Stimulated activated memory B cell treated with anti-CD40 and anti-IgM and Interleukin-4, amounts not matched to agents 10 μg/mL and 1 μg/mL and 100 μg/mL, for 72 hours (primary cell): Measurements from ENCODE around the gene ADARB2.

Experiments used
- ATAC-seq: fragments of 150-1000 bp; cut with Tn5 transposase; 2 replicates; pipeline ENCODE4 v1.10.0; 2021
- H3K27ac Mint-ChIP-seq: one replicate; pipeline ENCODE4 v1.8.0; 2022; ENCODE audit warnings: mild to moderate bottlenecking, mixed read lengths
- H3K27me3 Mint-ChIP-seq: one replicate; pipeline ENCODE4 v1.8.0; 2022; ENCODE audit warnings: mixed read lengths
- H3K36me3 Mint-ChIP-seq: one replicate; pipeline ENCODE4 v1.8.0; 2022; ENCODE audit warnings: mixed read lengths
- H3K4me1 Mint-ChIP-seq: one replicate; pipeline ENCODE4 v1.8.0; 2022; ENCODE audit warnings: mixed read lengths
- H3K4me3 Mint-ChIP-seq: one replicate; pipeline ENCODE4 v1.8.0; 2022; ENCODE audit warnings: mild to moderate bottlenecking, moderate library complexity, mixed read lengths
- H3K9me3 Mint-ChIP-seq: one replicate; pipeline ENCODE4 v1.8.0; 2022; ENCODE audit warnings: mixed read lengths

The ADARB2 gene

GRCh38 chr10:1536341-1536740, 201.0 kb downstream of the ADARB2 start:
- Mint-ChIP-seq H3K4me3 (no peak overlapping the region), H3K4me1 (peaks cover 15% of the 10 kb centered on the region), H3K27me3 (peaks cover 18% of the 10 kb centered on the region), H3K36me3 (no peaks in the 10 kb centered on the region), H3K9me3 (no peaks in the 10 kb centered on the region), H3K27ac (no peak overlapping the region)
- ATAC-seq, result no peak

GRCh38 chr10:1535301-1535965, 201.9 kb downstream of the ADARB2 start:
- Mint-ChIP-seq H3K27me3 (peaks cover 26% of the 10 kb centered on the region), H3K9me3 (no peaks in the 10 kb centered on the region), H3K4me3 (no peak overlapping the region), H3K36me3 (no peaks in the 10 kb centered on the region), H3K4me1 (peaks cover 15% of the 10 kb centered on the region), H3K27ac (no peak overlapping the region)
- no peak for ATAC-seq

DNA sequence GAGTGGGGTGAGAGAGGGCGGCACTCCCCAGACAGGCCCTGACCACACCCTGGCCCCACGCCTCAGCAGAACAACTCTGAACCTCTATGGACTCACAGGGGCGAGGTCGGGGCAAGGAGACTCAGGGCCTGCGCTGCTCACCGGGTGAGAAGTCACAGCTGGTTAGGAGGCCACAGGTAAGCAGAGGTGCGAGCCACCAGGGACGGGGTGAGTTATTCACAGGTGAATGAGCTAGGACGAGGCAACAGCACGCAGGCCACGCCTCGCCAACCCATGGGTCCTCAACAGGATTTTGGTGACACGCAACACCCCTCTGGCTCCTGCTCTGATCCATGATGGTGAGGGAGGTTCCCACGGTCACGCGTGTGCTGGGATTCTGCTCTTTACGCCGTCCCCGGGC, 202.5 kb downstream of the ADARB2 start:
- H3K27ac Mint-ChIP-seq, result no peak overlapping the region
- H3K9me3 Mint-ChIP-seq, result no peaks in the 10 kb centered on the region
- peaks cover 32% of the 10 kb centered on the region for H3K27me3 Mint-ChIP-seq
- no peak for ATAC-seq
- H3K4me1 Mint-ChIP-seq, result peaks cover 12% of the 10 kb centered on the region
- H3K4me3 Mint-ChIP-seq, result no peak overlapping the region
- no peaks in the 10 kb centered on the region for H3K36me3 Mint-ChIP-seq

DNA sequence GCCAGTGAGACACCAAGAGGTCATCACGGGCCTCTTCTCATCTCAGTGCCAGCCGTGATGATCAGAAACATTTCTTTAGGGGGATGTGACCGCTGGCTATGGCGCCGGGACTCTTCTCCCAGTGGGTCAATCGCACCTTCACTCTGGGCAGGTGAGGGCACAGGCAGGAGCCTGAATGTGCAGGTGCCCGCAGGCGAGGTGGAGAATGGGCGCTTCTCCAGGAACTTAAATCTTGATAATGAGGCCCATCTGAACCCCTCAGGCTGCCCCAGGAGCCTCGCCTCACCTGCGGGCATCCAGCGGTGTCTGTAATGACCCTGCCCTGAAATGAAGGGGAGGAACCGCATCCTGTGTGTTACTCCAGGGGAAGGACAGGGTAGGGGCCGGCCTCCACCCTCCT, 204.7 kb downstream of the ADARB2 start:
- ATAC-seq, result no peak
- peaks cover 7% of the 10 kb centered on the region for H3K4me1 Mint-ChIP-seq
- peaks cover 40% of the 10 kb centered on the region for H3K27me3 Mint-ChIP-seq
- H3K4me3 Mint-ChIP-seq, result no peak overlapping the region
- H3K9me3 Mint-ChIP-seq, result peaks cover 5% of the 10 kb centered on the region
- no peak overlapping the region for H3K27ac Mint-ChIP-seq
- H3K36me3 Mint-ChIP-seq, result no peaks in the 10 kb centered on the region

- ATAC-seq, result no peak
- H3K27me3 Mint-ChIP-seq, result peaks cover 40% of the 10 kb centered on the region
- peaks cover 5% of the 10 kb centered on the region for H3K9me3 Mint-ChIP-seq
- peaks cover 7% of the 10 kb centered on the region for H3K4me1 Mint-ChIP-seq
- H3K27ac Mint-ChIP-seq, result no peak overlapping the region
- no peak overlapping the region for H3K4me3 Mint-ChIP-seq
- H3K36me3 Mint-ChIP-seq, result no peaks in the 10 kb centered on the region
Measured at GRCh38 chr10:1531883-1532597, 205.3 kb downstream of the ADARB2 start.

GRCh38 chr10:1530871-1531517, 206.3 kb downstream of the ADARB2 start:
- no peak for ATAC-seq
- peaks cover 12% of the 10 kb centered on the region for H3K4me1 Mint-ChIP-seq
- no peak overlapping the region for H3K4me3 Mint-ChIP-seq
- no peak overlapping the region for H3K27ac Mint-ChIP-seq
- peaks cover 40% of the 10 kb centered on the region for H3K27me3 Mint-ChIP-seq
- peaks cover 5% of the 10 kb centered on the region for H3K9me3 Mint-ChIP-seq
- H3K36me3 Mint-ChIP-seq, result no peaks in the 10 kb centered on the region

DNA sequence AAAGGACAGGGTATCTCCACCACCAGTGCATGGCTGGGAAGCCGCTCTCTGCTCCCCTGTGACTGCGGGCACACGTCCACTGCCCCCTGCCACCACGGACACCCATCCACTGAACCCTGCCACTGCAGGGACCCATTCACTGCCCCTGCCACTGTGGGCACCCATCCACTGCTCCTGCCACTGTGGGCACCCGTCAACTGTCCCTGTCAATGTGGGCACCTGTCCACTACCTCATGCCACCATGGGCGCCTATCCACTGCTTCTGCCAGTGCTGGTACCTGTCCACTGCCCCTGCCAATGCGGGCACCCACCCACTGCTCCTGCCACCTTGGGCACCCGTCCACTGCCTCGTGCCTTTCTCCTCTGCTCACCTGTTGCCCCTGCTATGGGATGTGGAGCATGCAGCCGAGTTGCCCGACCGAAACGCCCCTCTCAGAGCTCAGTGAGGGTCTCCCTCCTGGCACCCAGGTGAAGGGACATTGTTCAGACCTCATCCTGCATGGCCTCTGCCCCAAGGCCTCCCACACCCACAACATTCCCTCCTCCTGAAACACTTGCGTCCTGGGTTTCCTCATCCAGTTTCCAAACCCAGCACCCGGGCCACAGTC, 207.4 kb downstream of the ADARB2 start:
- H3K36me3 Mint-ChIP-seq, result no peaks in the 10 kb centered on the region
- H3K27me3 Mint-ChIP-seq, result peaks cover 38% of the 10 kb centered on the region
- peaks cover 12% of the 10 kb centered on the region for H3K4me1 Mint-ChIP-seq
- no peak overlapping the region for H3K4me3 Mint-ChIP-seq
- H3K9me3 Mint-ChIP-seq, result peaks cover 5% of the 10 kb centered on the region
- no peak for ATAC-seq
- H3K27ac Mint-ChIP-seq, result no peak overlapping the region

DNA sequence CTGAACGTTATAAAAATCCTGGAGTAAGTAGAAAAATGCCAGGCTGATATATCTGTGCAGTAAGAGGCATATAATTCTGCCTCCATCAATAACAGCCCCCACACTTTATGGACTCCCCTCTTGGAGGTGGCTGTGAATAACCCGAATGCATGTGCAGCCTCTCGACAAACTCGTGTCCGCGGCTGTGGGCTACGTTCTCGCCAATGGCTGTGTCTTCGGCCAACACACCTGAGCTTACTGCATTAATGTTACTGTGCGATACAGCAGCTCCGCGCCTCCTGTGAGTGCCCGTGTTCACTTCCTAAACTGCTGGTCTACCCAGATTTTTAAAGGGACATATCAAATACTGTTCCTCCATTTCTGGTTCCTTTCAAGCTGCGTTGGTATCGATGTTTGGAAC, 209.4 kb downstream of the ADARB2 start:
- Mint-ChIP-seq H3K27ac (no peak overlapping the region), H3K36me3 (no peaks in the 10 kb centered on the region), H3K4me3 (no peak overlapping the region), H3K4me1 (peaks cover 19% of the 10 kb centered on the region), H3K9me3 (peaks cover 5% of the 10 kb centered on the region), H3K27me3 (peaks cover 30% of the 10 kb centered on the region)
- ATAC-seq, result no peak

GRCh38 chr10:1526436-1527055, 210.8 kb downstream of the ADARB2 start:
- Mint-ChIP-seq H3K9me3 (peaks cover 5% of the 10 kb centered on the region), H3K4me1 (peaks cover 12% of the 10 kb centered on the region)

DNA sequence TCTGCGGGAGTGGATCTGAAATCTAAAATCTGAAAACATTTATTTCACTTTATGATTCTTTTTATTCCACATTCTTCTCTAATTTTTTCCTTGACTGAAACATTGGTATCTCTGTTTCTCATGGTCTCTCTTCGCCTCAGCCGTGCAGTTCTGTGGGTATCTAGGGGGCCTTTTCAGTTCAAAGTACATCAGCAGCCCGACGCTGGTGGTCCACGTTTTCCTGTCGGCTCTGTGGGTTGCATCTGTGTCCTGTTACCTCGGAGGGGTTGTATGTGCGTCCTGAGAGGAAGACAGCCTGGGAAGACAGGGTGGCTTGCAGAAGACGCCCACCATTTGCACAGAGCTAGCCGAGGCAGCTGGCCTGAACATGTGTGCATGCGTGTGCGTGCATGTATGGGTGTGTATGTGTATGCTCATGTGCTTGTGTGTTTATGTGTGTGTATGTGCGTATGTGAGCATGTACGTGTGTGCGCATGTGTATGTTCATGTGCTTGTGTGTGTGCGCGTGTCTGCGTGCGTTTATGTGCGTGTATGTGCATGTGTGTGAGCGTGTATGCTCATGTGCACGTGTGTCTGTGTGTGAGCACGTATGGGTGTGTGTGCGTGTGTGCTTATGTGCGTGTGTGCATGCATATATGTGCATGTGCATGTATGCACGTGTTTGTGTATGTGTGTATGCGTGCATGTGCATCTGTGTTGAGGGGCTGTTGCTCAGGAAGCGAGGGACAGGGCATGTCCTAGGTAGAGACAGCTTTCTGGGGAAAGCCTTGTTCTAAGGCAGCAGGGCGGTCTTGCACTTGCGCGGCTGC, 211.8 kb downstream of the ADARB2 start:
- H3K27ac Mint-ChIP-seq, result no peak overlapping the region
- no peak for ATAC-seq
- peaks cover 5% of the 10 kb centered on the region for H3K9me3 Mint-ChIP-seq
- peaks cover 15% of the 10 kb centered on the region for H3K27me3 Mint-ChIP-seq
- H3K4me1 Mint-ChIP-seq, result peaks cover 12% of the 10 kb centered on the region
- H3K36me3 Mint-ChIP-seq, result no peaks in the 10 kb centered on the region
- H3K4me3 Mint-ChIP-seq, result no peak overlapping the region

More at GRCh38 chr10:1526436-1527055, 210.8 kb downstream of the ADARB2 start:
- ATAC-seq, result no peak
- peaks cover 22% of the 10 kb centered on the region for H3K27me3 Mint-ChIP-seq
- no peaks in the 10 kb centered on the region for H3K36me3 Mint-ChIP-seq
- no peak overlapping the region for H3K4me3 Mint-ChIP-seq
- H3K27ac Mint-ChIP-seq, result no peak overlapping the region

GRCh38 chr10:1524540-1524939, 212.8 kb downstream of the ADARB2 start:
- no peaks in the 10 kb centered on the region for H3K36me3 Mint-ChIP-seq
- H3K4me1 Mint-ChIP-seq, result peaks cover 12% of the 10 kb centered on the region
- H3K27ac Mint-ChIP-seq, result no peak overlapping the region
- peaks cover 5% of the 10 kb centered on the region for H3K9me3 Mint-ChIP-seq
- no peak for ATAC-seq
- H3K4me3 Mint-ChIP-seq, result no peak overlapping the region
- peaks cover 5% of the 10 kb centered on the region for H3K27me3 Mint-ChIP-seq

DNA sequence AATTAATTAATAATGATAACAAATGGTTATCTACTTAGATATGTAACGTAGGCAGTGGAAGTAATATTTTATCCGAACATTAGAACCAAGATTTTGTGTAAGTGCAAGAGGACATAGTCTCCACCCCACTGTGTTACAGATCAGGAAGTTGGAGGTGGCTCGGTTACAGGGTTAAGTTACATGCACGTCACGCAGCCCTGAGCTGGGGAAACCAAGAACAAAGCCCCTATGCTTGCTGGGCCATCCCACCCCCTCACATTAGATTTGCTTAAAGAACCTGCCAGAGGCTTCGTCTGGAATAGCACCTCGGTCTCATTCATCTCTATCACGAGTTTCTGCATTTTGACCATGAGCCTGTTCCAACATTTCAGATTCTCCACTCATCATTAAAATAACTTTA, 214.1 kb downstream of the ADARB2 start:
- Mint-ChIP-seq H3K36me3 (no peaks in the 10 kb centered on the region), H3K4me3 (no peak overlapping the region), H3K27ac (no peak overlapping the region), H3K27me3 (no peaks in the 10 kb centered on the region), H3K4me1 (peaks cover 12% of the 10 kb centered on the region), H3K9me3 (no peaks in the 10 kb centered on the region)
- no peak for ATAC-seq

- no peaks in the 10 kb centered on the region for H3K36me3 Mint-ChIP-seq
- H3K9me3 Mint-ChIP-seq, result no peaks in the 10 kb centered on the region
- peaks cover 17% of the 10 kb centered on the region for H3K4me1 Mint-ChIP-seq
- no peak for ATAC-seq
- H3K27me3 Mint-ChIP-seq, result no peaks in the 10 kb centered on the region
- no peak overlapping the region for H3K27ac Mint-ChIP-seq
- H3K4me3 Mint-ChIP-seq, result no peak overlapping the region
Measured at GRCh38 chr10:1522237-1522636, 215.1 kb downstream of the ADARB2 start.

GRCh38 chr10:1521741-1522140, 215.6 kb downstream of the ADARB2 start:
- Mint-ChIP-seq H3K4me1 (peaks cover 21% of the 10 kb centered on the region), H3K9me3 (no peaks in the 10 kb centered on the region), H3K4me3 (no peak overlapping the region), H3K27ac (no peak overlapping the region), H3K36me3 (no peaks in the 10 kb centered on the region), H3K27me3 (no peaks in the 10 kb centered on the region)
- ATAC-seq, result no peak
